A673 (cell line): Measurements from ENCODE around the gene TAL2.

Source experiments
- EZH2 ChIP-seq: fragments of 200-600 bp; sonication (generic); IDR thresholded peaks from 2 replicates; pipeline ENCODE4 v1.6.1; 2017; ENCODE audit warnings: borderline replicate concordance, low read depth, mild to moderate bottlenecking, mixed read lengths, antibody characterized with exemption, low read length; ENCODE audit not compliant: poor library complexity, severe bottlenecking
- TF ChIP-seq, protein P1 (sequence below): fragments of 300-800, 200-600 bp; sonication (generic); conservative IDR thresholded peaks from 2 replicates; pipeline ENCODE4 v1.5.1; 2017; ENCODE audit warnings: low read depth, mild to moderate bottlenecking, antibody characterized with exemption, low read length, moderate library complexity, mixed read lengths

DNA sequence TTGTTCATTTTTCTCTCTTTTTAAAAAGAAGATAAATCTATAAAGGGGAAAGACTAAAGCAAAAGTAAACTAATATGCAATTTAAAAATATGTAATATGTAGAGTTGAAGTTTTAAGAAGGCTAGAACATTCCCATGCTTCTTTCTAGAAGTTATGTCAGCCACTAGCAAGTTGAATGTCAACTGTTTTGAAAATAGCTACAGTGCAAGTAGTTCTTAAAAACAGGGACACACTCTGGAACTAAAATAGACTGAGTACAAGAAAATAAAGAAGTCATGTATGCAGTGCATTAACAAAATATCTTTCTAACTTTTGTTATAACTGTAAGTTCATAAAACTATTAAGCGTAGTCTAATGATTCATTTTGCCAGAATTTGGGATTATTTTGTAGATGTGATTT lies 40.0 kb downstream of the TAL2 start:
- no peak for TF ChIP-seq EZH2
- TF ChIP-seq, protein P1, sequence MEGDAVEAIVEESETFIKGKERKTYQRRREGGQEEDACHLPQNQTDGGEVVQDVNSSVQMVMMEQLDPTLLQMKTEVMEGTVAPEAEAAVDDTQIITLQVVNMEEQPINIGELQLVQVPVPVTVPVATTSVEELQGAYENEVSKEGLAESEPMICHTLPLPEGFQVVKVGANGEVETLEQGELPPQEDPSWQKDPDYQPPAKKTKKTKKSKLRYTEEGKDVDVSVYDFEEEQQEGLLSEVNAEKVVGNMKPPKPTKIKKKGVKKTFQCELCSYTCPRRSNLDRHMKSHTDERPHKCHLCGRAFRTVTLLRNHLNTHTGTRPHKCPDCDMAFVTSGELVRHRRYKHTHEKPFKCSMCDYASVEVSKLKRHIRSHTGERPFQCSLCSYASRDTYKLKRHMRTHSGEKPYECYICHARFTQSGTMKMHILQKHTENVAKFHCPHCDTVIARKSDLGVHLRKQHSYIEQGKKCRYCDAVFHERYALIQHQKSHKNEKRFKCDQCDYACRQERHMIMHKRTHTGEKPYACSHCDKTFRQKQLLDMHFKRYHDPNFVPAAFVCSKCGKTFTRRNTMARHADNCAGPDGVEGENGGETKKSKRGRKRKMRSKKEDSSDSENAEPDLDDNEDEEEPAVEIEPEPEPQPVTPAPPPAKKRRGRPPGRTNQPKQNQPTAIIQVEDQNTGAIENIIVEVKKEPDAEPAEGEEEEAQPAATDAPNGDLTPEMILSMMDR = no peak
